ENCODE measurements around the gene BPIFB2. TPM values are rescaled to one million over a fixed set of nuclear protein-coding genes. Genes with fewer than 3 reads are reported as not detected.

BPIFB2 gene
- polyA plus RNA-seq, 1 donor (not counting 4 experiments of a cell fraction or from before 2014, with no cell fraction given) = not detected

GRCh38 chr20:32991792-32992641, 15.5 kb upstream of the BPIFB2 start:
- H2AFZ ChIP-seq (ENCODE audit: control insufficient read depth, low read length) = no peak overlapping the region
- H3K79me2 ChIP-seq (ENCODE audit: control insufficient read depth, insufficient read depth, low read length) = no peaks in the 10 kb centered on the region
- H3K27ac ChIP-seq (ENCODE audit: control insufficient read depth, insufficient read depth, low read length) = no peak overlapping the region
- no peak for TF ChIP-seq EZH2 (IDR thresholded peaks at IDR 0.05; ENCODE audit: low read length)
- TF ChIP-seq, protein P1, sequence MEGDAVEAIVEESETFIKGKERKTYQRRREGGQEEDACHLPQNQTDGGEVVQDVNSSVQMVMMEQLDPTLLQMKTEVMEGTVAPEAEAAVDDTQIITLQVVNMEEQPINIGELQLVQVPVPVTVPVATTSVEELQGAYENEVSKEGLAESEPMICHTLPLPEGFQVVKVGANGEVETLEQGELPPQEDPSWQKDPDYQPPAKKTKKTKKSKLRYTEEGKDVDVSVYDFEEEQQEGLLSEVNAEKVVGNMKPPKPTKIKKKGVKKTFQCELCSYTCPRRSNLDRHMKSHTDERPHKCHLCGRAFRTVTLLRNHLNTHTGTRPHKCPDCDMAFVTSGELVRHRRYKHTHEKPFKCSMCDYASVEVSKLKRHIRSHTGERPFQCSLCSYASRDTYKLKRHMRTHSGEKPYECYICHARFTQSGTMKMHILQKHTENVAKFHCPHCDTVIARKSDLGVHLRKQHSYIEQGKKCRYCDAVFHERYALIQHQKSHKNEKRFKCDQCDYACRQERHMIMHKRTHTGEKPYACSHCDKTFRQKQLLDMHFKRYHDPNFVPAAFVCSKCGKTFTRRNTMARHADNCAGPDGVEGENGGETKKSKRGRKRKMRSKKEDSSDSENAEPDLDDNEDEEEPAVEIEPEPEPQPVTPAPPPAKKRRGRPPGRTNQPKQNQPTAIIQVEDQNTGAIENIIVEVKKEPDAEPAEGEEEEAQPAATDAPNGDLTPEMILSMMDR (optimal IDR thresholded peaks at IDR 0.05 in 1 of 3, IDR thresholded peaks at IDR 0.05 in 1 of 3, conservative IDR thresholded peaks at IDR 0.05 in 1 of 3; ENCODE audit: extremely low read depth in 1 of 3, insufficient read depth in 2 of 3, low read length in 3 of 3) = no peak
- dilution Hi-C loops (cut with MboI; ENCODE audit: extremely low pct_ligation_motif_present, low sequenced_read_pairs) = no loop called here
- no peaks in the 10 kb centered on the region for H3K36me3 ChIP-seq (ENCODE audit: control insufficient read depth in 2 of 2, extremely low read depth in 1 of 2, insufficient read depth in 2 of 2, low read length in 2 of 2)
- H3K27me3 ChIP-seq (ENCODE audit: control insufficient read depth, extremely low read depth, insufficient read depth, low read length) = no peaks in the 10 kb centered on the region
- no peak for DNase-seq (ENCODE audit: low read depth, low spot score)
- no peaks in the 10 kb centered on the region for H4K20me1 ChIP-seq (ENCODE audit: control insufficient read depth, extremely low read depth, insufficient read depth, low read length)
- no peak for FAIRE-seq
- H3K9me3 ChIP-seq (ENCODE audit: control insufficient read depth, low read depth, low read length) = no peaks in the 10 kb centered on the region
- no peaks in the 10 kb centered on the region for H3K9me1 ChIP-seq (ENCODE audit: control insufficient read depth, extremely low read depth, insufficient read depth, low read length)
- no peaks in the 10 kb centered on the region for H3K4me1 ChIP-seq (ENCODE audit: control insufficient read depth, extremely low read depth, insufficient read depth, low read length)
- no peak overlapping the region for H3K4me3 ChIP-seq (ENCODE audit: control insufficient read depth in 2 of 3, extremely low read depth in 1 of 3, insufficient read depth in 2 of 3, low read depth in 1 of 3, low read length in 3 of 3)
- no peak overlapping the region for H3K4me2 ChIP-seq (ENCODE audit: control insufficient read depth, extremely low read depth, insufficient read depth, low read depth, low read length)
- H3K9ac ChIP-seq (ENCODE audit: control insufficient read depth, extremely low read depth, insufficient read depth, low read length) = no peak overlapping the region

DNA sequence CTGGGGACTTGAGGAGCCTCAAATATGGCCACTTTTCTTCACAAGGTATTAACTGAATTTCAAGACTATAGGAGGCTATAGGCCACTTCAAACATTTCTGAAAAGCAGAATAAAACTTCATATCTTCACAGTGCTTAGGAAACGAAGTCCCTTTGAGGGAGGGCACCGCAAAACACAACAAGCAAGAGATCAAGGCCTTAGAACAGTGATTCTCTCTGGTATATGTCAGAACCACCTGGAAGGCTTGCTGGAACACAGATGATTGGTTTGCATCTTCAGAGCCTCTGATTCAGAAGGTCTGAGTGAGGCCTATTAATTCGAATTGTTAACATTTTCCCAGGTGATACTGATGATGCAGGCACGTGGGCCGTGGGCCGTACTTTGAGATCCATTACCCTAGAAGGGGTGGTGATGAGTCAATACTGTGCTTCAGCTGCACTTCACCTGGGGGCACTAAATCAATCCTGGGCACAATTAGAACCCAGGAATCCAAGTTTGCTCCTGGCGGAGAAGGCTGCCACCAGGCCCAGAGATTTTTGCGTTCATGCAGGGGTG, 13.9 kb upstream of the BPIFB2 start:
- Histone ChIP-seq H4K20me1 (ENCODE audit: control insufficient read depth, extremely low read depth, insufficient read depth, low read length) (no peaks in the 10 kb centered on the region), H3K27me3 (ENCODE audit: control insufficient read depth, extremely low read depth, insufficient read depth, low read length) (no peaks in the 10 kb centered on the region), H3K4me1 (ENCODE audit: control insufficient read depth, extremely low read depth, insufficient read depth, low read length) (no peaks in the 10 kb centered on the region), H3K9ac (ENCODE audit: control insufficient read depth, extremely low read depth, insufficient read depth, low read length) (no peak overlapping the region), H3K9me1 (ENCODE audit: control insufficient read depth, extremely low read depth, insufficient read depth, low read length) (no peaks in the 10 kb centered on the region), H3K36me3 (ENCODE audit: control insufficient read depth in 2 of 2, extremely low read depth in 1 of 2, insufficient read depth in 2 of 2, low read length in 2 of 2) (no peaks in the 10 kb centered on the region), H3K4me3 (ENCODE audit: control insufficient read depth in 2 of 3, extremely low read depth in 1 of 3, insufficient read depth in 2 of 3, low read depth in 1 of 3, low read length in 3 of 3) (no peak overlapping the region), H2AFZ (ENCODE audit: control insufficient read depth, low read length) (no peak overlapping the region), H3K27ac (ENCODE audit: control insufficient read depth, insufficient read depth, low read length) (no peak overlapping the region), H3K79me2 (ENCODE audit: control insufficient read depth, insufficient read depth, low read length) (no peaks in the 10 kb centered on the region), H3K4me2 (ENCODE audit: control insufficient read depth, extremely low read depth, insufficient read depth, low read depth, low read length) (no peak overlapping the region), H3K9me3 (ENCODE audit: control insufficient read depth, low read depth, low read length) (no peaks in the 10 kb centered on the region)
- no peak for FAIRE-seq
- no peak for TF ChIP-seq EZH2 (IDR thresholded peaks at IDR 0.05; ENCODE audit: low read length)
- TF ChIP-seq, protein P1 (optimal IDR thresholded peaks at IDR 0.05 in 1 of 3, IDR thresholded peaks at IDR 0.05 in 1 of 3, conservative IDR thresholded peaks at IDR 0.05 in 1 of 3; ENCODE audit: extremely low read depth in 1 of 3, insufficient read depth in 2 of 3, low read length in 3 of 3) = no peak
- DNase-seq (ENCODE audit: low read depth, low spot score) = no peak
- dilution Hi-C loops (cut with MboI; ENCODE audit: extremely low pct_ligation_motif_present, low sequenced_read_pairs) = no loop called here

Measured in keratinocyte (primary cell).